COLO668 (cell line): ENCODE results near the gene CCDC92.
A peak's percentile ranks its signal among the peaks of the same experiment; 100 is the strongest.

Experiments used
- DNase-seq: peaks from one replicate; lab custom pipeline; 2025; ENCODE audit not compliant: unreplicated experiment; lab: John Stamatoyannopoulos, UW

The CCDC92 gene

GRCh38 chr12:124002654-124003053 lies 30.0 kb upstream of the CCDC92 start:
- no peak for DNase-seq

- no peak for DNase-seq
These were observed 29.5 kb upstream of the CCDC92 start for GRCh38 chr12:124002021-124002644.

- no peak for DNase-seq
These were observed 28.7 kb upstream of the CCDC92 start for GRCh38 chr12:124001343-124001742.

- DNase-seq = no peak
These were observed 27.5 kb upstream of the CCDC92 start for GRCh38 chr12:124000111-124000510.

- DNase-seq = no peak
These were observed 26.3 kb upstream of the CCDC92 start for GRCh38 chr12:123998991-123999359.

- no peak for DNase-seq
These were observed 25.8 kb upstream of the CCDC92 start for GRCh38 chr12:123998344-123998990.

GRCh38 chr12:123997908-123998307 lies 25.3 kb upstream of the CCDC92 start:
- DNase-seq = no peak

GRCh38 chr12:123997033-123997822 lies 24.6 kb upstream of the CCDC92 start:
- DNase-seq = no peak

- DNase-seq = no peak
These were observed 23.9 kb upstream of the CCDC92 start for GRCh38 chr12:123996581-123996980.

- DNase-seq = no peak
These were observed 22.6 kb upstream of the CCDC92 start for GRCh38 chr12:123995023-123995748.

GRCh38 chr12:123992118-123992825 lies 19.6 kb upstream of the CCDC92 start:
- no peak for DNase-seq

- DNase-seq = no peak
These were observed 18.8 kb upstream of the CCDC92 start for GRCh38 chr12:123991372-123991951.

- no peak for DNase-seq
These were observed 17.9 kb upstream of the CCDC92 start for GRCh38 chr12:123990511-123990910.

- DNase-seq = no peak
These were observed 17.1 kb upstream of the CCDC92 start for GRCh38 chr12:123989753-123990152.

GRCh38 chr12:123989168-123989567 lies 16.5 kb upstream of the CCDC92 start:
- no peak for DNase-seq

- no peak for DNase-seq
These were observed 14.4 kb upstream of the CCDC92 start for GRCh38 chr12:123987022-123987421.

GRCh38 chr12:123986374-123986965 lies 13.8 kb upstream of the CCDC92 start:
- no peak for DNase-seq

- no peak for DNase-seq
These were observed 12.3 kb upstream of the CCDC92 start for GRCh38 chr12:123984903-123985302.

- peak; percentile 38 for DNase-seq
These were observed 11.3 kb upstream of the CCDC92 start for GRCh38 chr12:123983822-123984485.

GRCh38 chr12:123982269-123982668 lies 9.6 kb upstream of the CCDC92 start:
- DNase-seq = no peak
